ENCODE measurements around the gene PXYLP1.

PXYLP1 gene

DNA sequence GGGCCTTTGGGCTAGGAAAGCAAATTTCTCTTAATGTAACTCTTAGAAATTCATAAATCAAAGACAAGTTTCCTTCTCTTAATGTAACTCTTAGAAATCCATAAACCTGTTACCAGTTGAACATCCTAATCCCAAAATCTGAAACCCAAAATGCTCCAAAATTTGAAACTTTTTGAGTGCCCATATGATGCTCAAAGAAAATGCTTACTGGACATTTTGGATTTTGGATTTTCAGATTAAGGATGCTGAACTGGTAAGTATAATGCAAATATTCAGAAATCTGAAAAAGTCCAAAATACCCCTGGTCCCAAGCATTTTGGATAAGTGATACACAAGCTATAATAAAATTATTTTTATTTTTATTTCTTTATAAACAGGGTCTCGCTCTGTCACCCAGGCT is 85.2 kb downstream of the PXYLP1 start:
- FAIRE-seq: no peak
- DNase-seq (ENCODE audit: insufficient read length, low spot score): no peak

DNA sequence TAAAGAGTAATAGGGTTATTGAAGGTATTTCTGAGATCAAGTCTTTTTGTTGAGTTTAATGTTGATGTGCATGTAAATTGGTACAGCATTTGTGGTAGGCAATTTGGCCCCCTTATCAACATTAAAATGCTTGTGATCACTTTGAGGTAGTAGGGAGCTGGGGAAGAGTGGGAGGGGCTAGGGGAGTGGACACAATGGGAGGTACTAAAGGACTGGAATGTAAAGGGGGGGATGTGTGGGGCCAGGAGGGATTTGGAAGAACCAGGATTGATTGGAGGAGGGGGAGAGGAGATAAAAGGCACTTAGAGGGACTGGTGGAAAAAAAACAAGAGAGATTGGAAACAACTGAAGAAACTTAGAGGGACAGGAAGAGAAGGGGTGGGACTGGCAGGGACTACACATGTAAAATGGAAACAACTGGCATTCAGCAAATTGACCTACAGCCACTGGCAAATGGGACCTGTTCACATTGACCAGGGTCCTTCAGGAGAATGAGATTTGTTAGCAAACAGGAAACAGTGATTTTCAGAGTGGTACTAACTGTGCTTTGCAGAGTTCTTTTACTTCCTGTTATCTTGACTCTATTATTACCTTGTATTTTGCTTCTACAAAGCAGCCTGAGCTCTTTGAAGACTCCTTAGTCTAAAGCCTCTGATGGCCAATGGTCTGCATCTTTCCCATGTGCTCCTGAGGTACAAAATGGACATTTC is 88.9 kb downstream of the PXYLP1 start:
- no peak for DNase-seq (ENCODE audit: insufficient read length, low spot score)

DNA sequence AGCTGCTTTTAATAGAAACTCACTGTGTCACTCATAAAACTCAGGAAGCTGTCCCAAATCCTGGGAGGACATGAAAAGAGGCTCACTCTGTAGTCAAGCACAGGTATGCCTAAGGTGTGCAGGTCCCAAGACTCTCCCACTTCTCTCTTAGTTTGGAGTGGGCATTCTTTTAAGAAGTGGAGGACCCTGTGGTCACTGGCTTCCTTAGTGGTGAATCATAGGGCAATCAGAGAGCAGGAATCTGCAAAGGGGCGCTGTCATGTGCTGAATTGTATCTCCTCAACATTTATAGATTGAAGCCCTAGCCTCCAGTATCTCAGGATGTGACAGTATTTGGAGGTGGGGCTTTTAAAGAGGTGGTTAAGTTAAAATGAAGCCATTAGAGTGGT is 89.5 kb downstream of the PXYLP1 start:
- no peak for FAIRE-seq
- DNase-seq (ENCODE audit: insufficient read length, low spot score): no peak

More for the DNA sequence above, 88.9 kb downstream of the PXYLP1 start:
- peak; percentile 82 for FAIRE-seq

DNA sequence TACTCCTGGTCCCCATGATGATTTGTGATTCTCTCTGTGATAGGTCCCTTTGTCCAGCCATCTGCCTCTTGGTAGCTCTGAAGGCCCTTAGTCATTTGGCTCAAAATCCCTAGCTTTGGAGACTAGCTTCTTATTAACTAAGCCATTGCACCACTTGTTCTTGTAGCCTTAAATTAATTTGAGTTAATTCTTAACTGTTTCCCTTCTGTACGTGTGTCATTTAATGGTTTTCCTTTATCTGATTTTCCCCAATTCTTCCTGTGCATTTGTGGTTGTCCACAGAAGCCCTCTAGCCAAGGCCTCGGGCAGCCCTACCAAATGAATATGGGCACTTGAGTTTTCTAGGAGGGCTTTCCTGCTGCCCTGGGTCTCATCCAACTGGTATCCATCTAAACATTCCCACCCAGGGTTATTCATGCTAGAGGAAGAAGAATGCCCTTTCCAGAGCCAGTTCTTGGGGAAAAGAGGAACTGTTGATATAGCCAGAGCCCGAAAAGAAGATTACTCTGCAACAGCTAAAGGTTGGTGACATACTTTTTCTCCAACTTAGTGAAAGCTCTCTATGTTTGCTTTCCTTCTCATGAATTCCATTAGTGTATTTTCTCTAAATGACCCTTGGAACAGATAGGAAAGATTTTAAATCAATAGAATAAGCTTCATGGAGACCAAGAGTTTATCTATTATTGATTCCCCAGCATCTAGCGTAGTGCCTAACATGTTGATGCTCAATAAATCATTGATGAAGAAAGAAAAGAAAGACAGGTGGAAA is 92.5 kb downstream of the PXYLP1 start:
- FAIRE-seq (no peak), DNase-seq (ENCODE audit: insufficient read length, low spot score) (no peak)

DNA sequence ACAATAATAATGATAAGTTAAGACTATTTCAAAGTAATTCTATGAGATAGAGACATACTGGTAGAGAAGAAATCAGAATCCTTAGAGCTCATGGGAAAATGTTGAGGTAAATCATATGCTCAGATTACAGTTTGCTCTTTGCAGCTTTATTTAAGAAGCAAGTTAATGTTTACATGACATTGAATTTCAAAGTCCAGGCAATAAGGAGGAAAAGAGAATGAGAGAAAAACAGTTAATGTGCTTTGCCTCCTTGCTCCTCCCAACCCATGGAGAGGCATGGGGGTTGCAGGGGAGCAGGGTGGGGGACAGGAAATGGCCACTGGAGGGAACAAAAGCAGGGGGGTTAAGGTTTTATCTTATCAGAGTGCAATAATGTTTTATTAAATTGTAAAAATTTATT is 94.5 kb downstream of the PXYLP1 start:
- FAIRE-seq (no peak), DNase-seq (ENCODE audit: insufficient read length, low spot score) (no peak)

DNA sequence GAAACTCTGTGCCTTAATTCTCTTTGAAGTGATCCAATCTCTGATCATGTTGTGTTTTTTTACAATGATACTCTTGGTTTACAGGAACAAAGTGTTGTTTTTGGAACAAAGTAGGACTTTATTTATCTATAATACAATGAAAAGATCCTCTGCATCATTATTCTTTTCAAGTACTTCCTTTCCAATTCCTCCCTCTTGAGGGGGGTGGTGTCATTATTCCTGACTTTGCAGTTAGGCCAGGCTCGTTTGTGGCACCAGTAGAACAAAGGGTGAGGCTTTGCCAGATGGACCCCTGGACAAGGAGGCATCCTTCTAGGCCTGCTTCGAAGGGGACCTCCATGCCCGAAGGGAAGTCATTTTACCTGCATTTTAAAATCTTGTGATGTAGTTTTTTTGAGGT is 95.0 kb downstream of the PXYLP1 start:
- FAIRE-seq (no peak), DNase-seq (ENCODE audit: insufficient read length, low spot score) (no peak)

DNA sequence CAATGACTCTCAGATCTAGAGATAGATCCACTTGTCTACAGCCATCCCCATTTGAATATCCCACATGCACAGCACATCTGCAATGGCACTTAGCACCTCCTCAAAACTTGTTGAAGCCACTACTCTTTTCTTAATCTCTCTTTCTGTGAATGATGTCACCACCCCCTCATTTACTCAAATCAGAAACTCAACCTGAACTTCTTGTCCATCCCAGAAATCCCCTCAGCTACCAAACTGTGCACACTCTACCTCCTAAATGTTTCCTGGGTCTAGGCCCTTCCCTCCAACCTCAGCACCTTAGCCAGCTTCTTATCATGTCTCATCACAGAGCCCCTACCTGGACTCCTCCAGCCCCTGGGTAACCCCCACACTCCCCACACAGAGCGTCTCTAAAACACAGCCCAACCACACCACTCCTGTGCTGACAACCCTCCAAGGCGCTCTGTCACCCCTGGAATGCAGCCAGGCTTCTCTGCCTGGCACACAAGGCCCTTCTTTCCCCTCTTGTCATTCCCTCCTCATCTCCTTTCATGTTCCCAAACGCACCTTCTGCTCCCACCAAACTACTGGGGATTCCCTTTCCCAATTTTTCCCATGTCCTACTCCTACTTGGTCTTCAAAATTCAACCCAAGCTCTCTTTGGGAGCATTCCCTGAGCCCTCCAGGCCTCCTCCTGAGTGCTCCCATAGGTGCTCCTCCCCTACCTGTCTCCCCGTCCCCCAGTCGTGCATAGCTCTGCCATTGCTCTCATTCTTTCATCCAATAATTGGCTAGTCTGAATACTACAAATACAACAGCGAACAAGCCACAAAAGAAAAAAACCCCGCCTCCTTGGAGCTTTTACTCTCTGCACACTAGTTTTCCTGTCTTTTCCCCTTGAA is 96.9 kb downstream of the PXYLP1 start:
- FAIRE-seq (peak; percentile 64), DNase-seq (ENCODE audit: insufficient read length, low spot score) (no peak)

DNA sequence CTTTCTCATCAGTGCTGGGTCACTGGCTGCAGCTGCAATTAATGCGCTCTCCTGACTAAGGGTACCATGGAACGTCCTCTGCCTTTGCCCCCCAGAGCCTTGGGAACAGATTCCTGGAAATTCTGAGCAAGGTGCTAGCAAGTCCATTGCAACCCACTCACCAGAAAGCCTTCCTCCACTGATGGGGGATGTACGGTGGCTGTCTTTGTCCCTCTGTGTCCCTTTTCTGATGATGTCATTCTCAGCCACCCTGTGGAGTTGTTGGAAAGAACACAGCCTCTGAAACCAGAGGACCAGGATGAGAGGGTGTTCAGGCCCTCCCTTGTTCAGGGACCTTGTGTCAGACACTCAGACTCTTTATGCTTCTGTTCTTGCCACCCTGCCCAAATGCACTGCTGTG is 98.6 kb downstream of the PXYLP1 start:
- no peak for DNase-seq (ENCODE audit: insufficient read length, low spot score)
- FAIRE-seq: no peak

DNA sequence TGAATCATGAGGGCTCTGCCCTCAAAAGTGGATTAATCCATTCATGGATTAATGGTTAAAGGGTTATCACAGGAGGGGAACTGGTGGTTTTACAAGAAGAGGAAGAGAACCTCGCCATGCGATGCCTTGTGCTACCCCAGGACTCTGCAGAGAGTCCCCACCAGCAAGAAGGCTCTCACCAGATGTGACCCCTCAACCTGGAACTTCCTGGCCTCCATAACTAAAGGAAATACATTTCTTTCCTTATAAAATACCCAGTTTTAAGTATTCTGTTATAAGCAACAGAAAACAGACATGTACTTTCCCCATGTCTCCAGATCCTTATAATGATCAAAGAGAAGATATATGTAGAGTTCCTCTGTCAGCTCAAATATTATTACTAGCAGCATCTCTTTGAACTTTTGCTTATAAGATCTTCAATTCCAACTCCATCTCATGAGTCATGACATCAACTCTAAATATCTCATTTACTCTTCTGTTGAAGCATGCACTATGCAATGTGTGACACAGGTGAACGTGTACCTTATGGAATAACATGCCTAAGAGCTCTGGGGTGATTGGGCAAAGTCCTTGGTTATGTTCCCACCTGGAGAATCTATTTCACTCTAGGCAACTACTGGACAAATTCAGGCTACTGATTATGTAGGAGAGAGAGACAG is 99.2 kb downstream of the PXYLP1 start:
- no peak for DNase-seq (ENCODE audit: insufficient read length, low spot score)
- no peak for FAIRE-seq

DNA sequence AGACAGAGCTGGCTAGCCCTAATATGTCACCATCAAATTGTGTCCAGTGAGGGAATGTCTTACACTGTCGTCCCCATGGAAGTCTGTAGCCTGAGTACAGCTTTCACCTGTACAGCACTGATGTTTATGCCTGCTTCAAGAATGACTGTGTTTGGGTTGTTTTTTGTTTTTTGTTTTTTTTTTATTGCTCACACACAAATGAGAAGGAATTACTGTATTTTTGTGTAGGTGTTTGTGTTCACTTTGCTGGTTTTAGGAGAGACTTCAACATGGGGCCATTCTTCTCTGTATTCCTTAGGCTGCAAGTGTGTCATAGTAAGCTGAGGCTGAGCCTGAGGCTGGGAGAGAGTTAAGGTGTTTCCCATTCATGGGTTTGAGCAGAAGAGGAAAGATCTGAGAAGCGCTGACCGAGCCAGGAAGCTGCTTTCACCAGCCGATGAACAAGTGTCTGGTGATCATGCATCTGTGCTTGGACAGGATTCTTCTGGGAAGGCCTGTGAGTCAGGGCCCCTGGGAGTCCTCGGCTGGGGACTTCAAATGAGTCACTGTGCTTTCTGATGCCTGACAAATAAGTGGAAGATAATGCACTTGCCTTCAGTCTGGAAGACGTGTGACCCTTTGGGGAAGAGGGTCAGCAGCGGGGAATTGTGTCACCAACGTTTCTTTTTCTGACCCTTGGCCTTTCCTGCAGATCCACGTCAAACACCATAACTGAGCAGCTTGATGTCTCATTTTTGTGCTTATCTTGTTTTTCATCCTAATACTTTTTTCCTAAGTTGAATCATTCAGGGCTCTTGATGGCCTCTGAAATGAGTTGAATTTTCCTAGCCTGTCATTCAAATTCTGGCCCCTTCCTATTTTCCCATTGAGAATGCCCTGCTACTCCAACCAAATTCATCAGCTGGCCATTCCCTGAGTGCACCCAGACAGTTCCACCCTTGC is 100.0 kb downstream of the PXYLP1 start:
- DNase-seq (ENCODE audit: insufficient read length, low spot score): no peak
- FAIRE-seq: no peak

DNA sequence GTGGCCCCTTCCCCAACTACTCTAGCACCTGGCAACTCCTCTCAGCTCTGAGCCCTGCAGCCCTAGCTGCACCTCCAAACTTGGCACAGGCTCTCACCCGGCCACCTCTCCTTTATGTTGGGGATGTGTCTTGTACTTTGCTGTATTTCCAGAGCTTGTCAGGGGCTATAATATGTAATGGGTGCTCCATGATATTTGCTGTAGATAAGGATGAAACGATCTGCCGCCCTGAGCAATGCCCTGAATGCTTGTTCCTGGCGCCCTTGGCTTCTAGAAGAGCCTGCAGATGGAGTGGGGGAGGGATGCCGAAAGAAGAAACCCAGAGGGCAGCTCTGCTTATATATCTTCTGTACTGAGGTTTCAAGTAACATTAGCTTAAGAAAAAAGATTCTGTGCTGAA is 100.8 kb downstream of the PXYLP1 start:
- DNase-seq (ENCODE audit: insufficient read length, low spot score): no peak
- no peak for FAIRE-seq

DNA sequence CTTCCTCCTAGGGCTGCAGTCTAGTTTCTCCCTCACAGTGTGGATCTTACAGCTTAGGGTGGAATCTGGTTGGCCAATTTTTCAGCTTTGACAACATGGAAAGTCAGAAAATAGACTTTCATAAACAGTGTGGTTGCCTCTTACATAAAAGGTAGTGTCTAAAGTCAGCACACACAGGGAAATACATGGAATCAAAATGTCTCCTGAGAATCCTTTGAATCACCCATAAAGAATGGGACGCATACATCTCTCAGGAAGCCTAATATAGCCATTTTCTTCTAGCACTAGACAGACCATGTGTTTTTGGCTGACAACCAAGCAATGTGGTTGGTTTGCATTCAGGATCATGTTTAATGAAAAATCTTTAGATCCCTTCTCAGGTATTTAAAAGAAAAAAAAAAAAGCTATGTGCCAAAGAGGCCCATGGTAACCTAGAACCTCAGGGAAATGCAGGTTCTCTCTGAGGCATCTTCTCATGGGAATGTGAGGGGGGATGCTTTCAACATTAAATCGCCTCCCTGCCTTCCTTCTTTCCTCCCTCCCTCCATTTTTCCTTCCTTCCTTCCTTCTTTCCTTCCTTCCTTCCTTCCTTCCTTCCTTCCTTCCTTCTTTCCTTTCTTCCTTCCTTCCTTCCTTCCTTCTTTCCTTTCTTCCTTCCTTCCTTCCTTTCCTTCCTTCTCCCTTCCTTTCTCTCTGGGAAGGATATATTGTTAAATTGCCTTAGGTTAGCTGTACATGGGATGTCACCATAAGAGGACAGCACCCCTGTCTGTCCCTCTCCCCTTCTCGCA is 102.4 kb downstream of the PXYLP1 start:
- FAIRE-seq (no peak), DNase-seq (ENCODE audit: insufficient read length, low spot score) (no peak)

DNA sequence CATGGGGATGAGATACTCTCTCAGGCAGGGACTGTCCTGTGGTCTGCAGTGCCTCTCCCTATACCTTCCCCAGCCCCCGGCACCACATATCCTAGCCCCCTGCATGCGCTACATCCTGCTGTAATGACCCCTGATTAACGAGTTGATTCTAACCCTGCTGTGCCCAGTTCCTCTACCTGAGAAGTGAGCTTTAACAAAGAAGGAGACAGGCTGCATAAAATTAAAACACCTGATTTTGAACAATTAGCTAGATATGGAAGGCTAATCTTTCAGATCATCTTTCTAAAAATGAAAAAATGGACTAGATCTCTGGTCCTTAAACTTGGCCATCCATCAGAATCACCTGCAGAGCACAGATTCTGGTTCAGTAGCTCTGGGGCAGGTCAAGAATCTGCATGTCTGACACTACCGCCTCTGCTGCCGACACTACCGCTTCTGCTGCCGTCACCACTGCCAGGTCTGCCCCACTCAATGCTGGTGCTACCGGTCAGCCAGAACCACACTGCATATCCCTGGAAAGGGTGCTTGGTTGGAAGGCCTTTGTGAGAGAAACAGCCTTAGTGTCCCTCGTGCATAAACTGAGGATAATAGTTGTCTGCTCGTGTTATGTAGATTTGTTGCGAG is 103.1 kb downstream of the PXYLP1 start:
- DNase-seq (ENCODE audit: insufficient read length, low spot score): no peak
- FAIRE-seq: no peak

DNA sequence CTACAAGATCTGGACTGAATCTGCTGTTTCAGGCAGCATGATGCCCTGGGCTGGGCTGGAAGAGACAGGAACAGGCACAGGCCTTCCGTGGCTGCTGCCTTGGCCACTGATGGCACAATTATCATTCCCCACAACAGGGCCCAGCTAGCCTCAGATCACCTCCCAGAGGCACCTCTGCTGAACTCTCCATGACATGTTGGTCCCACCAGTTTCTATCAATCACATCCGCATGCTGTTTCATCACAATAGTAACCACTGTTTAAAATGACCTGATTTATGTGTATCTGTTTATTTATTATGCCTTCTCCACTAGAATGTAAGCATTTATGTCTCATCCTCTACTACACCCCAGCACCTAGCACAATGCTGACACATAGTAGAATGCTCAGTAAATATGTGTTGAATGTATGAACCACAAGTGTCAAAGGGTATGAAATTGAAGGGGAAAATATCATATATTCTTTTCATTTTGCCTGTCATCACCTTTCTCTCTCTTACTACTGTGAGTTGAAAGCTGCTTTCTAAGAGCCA is 104.0 kb downstream of the PXYLP1 start:
- DNase-seq (ENCODE audit: insufficient read length, low spot score) (no peak), FAIRE-seq (no peak)

DNA sequence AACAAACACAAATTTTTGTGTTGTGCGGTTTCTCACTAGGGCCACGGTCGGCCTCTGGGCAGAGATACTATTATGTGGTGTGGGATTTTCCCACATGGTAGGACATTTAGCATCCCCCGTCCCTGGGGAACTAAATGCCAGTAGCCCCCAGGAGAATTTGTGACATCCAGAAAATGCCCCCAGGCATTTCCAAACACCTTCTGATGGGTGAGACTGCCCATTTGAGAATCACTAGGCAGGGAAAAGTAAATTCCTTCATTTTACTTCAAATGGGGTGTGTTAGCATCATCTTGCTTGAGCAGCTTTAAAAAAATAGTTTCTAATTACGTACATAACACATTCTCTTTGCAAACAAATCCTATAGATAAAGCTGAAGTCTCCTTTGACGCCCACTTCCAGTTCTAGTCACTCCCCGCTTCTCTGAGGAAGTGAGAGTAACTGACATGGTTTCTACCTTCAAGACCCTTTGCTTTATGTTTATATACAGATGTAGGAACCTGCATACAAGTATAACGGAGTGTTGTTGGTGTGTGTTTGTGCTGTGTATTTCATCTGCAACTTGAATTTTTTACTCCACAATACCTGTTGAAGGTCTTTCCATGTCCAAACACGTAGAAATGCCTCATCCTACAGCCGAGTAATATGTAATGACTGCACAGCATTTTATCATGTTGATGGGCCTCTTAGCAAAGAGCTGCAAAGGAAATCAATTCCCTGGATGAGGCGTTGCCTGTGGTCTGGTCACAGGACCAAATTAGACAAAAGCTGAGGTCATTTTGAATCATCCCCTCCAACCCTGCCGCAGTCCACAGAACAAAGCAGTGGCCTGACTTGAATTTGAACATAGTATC is 105.3 kb downstream of the PXYLP1 start:
- peak; percentile 87 for FAIRE-seq
- peak; percentile 67 for DNase-seq (ENCODE audit: insufficient read length, low spot score)

DNA sequence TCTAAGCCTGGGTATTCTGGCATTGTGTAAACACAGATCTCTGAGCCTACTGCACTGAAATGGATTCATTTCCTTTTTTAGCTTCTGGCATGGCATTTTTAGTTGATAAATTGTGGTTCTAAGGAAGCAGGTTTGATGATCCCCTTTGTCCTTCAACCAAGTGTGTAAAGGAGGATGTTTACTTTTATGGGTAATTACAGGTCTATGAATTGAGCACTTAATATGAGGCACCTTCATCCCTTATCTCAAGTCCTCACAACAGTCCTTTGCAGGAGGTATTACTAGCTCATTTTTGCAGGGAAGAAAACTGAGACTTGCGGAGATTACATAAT is 105.9 kb downstream of the PXYLP1 start:
- DNase-seq (ENCODE audit: insufficient read length, low spot score): no peak
- no peak for FAIRE-seq

DNA sequence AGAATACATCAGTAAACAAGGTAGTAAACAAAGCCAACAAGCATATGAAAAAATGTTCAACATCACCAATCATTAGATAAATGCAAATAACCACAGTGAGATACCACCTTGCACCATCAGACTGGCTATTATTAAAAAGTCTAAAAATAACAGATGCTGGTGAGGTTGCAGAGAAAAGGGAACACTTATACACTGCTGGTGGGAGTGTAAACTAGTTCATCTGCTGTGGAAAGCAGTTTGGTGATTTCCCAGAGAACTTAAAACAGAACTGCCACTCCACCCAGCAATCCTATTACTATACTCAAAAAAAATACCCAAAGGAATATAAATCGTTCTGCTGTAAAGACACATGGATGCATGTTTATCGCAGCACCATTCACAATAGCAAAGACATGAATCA is 106.4 kb downstream of the PXYLP1 start:
- FAIRE-seq: no peak
- no peak for DNase-seq (ENCODE audit: insufficient read length, low spot score)

DNA sequence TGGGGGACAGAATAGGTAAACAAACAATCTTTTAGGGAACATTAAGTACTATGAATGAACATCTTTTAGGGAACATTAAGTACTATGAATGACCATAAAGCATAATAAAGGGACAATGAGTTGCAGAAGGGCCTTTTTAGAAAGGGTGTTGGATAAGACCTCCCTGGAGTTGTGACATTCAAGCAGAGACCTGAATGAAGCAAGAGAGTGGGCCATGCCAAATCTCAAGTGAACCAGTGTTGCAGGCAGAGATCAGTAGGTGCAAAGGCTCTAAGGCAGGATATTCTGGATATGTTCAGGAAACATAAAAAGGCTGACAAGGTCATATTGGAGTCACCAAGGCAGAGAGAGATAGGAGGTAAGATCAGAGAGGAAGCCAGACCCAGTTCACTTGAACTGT is 107.3 kb downstream of the PXYLP1 start:
- FAIRE-seq (no peak), DNase-seq (ENCODE audit: insufficient read length, low spot score) (no peak)

Data from GM19239 (cell line).